Large intestine (tissue), 3 donors: ENCODE data around the gene NFATC4. TPM values are rescaled to one million over a fixed set of nuclear protein-coding genes. Genes with fewer than 3 reads are reported as not detected.

Experiments
- DNase-seq, 2 donors: peaks; one replicate each; pipeline versions ENCODE4 v3.0.0 to v3.0.0-alpha.2; 2013
- H3K27ac ChIP-seq: one replicate; pipeline ENCODE4 v1.5.1; 2013; ENCODE audit warnings: low read length
- H3K27me3 ChIP-seq: 2 replicates; pipeline ENCODE4 v1.6.1; 2013; ENCODE audit warnings: low read length; ENCODE audit not compliant: control insufficient read depth, insufficient read depth
- H3K36me3 ChIP-seq: 2 replicates; pipeline ENCODE4 v1.6.1; 2013; ENCODE audit warnings: low read length; ENCODE audit not compliant: control insufficient read depth, insufficient read depth
- H3K4me1 ChIP-seq: one replicate; pipeline ENCODE4 v1.6.1; 2013; ENCODE audit warnings: low read length; ENCODE audit not compliant: control insufficient read depth, insufficient read depth
- H3K4me3 ChIP-seq: one replicate; pipeline ENCODE4 v1.5.1; 2013; ENCODE audit warnings: low read length
- H3K9me3 ChIP-seq: one replicate; pipeline ENCODE4 v1.6.1; 2013; ENCODE audit warnings: mild to moderate bottlenecking, low read depth, low read length, moderate library complexity; ENCODE audit not compliant: control insufficient read depth
- WGBS: methylation state at CpG from one replicate; pipeline ENCODE4 v1.1.5; 2013; ENCODE audit warnings: low lambda C conversion rate; ENCODE audit not compliant: insufficient coverage; 5-methylcytosine and 5-hydroxymethylcytosine counted together
- polyA plus RNA-seq: library from polyadenylated mRNA; unstranded; fragments of 120-200 nt; gene quantifications from one replicate; pipeline ENCODE4 v1.2.1, GENCODE V29; 2013

The NFATC4 gene
- polyA plus RNA-seq, 1 donor, result 40.9 TPM

DNA sequence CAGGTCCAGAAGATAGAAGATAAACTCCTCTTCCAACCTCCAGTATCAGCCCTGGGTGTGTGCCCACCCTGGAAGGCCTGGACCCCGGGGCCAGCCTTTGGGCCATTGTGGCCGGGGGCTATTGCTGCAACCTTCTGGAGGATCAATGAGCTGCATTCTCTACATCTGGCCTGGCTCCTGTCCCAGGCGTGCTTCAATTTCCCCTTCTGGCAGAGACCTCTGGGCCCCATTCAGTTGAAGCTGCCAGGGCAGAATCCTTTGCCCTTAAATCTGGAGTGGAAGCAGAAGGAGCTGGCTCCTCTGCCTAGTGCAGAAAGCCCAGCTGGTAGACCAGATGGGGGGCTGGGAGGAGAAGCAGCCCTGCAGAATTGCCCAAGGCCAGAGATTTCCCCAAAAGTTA, 40.8 kb downstream of the NFATC4 start:
- Histone ChIP-seq H3K9me3 (no peaks in the 10 kb centered on the region), H3K4me1 (no peaks in the 10 kb centered on the region), H3K27ac (no peak overlapping the region), H3K27me3 (no peaks in the 10 kb centered on the region), H3K4me3 (no peak overlapping the region), H3K36me3 (peaks cover 87% of the 10 kb centered on the region)
- no peak for DNase-seq
- WGBS, result no CpG with 5 or more reads among the region's 3 CpGs

DNA sequence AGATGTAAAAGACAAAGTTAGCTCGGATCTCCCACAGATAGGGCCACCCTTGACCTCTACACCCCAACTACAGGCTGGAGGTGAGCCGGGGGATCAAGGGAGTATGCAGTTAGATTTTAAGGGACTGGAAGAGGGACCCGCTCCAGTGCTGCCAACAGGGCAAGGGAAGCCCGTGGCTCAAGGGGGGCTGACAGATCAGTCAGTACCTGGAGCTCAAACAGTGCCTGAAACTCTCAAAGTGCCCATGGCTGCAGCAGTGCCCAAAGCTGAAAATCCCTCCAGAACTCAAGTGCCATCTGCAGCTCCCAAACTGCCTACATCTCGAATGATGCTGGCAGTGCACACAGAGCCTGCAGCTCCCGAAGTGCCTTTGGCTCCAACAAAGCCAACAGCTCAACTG, 41.2 kb downstream of the NFATC4 start:
- no peak overlapping the region for H3K27ac ChIP-seq
- WGBS, result no CpG with 5 or more reads among the region's 6 CpGs
- no peak overlapping the region for H3K4me3 ChIP-seq
- DNase-seq, result no peak
- no peaks in the 10 kb centered on the region for H3K9me3 ChIP-seq
- H3K27me3 ChIP-seq, result no peaks in the 10 kb centered on the region
- H3K36me3 ChIP-seq, result peaks cover 91% of the 10 kb centered on the region
- H3K4me1 ChIP-seq, result no peaks in the 10 kb centered on the region

DNA sequence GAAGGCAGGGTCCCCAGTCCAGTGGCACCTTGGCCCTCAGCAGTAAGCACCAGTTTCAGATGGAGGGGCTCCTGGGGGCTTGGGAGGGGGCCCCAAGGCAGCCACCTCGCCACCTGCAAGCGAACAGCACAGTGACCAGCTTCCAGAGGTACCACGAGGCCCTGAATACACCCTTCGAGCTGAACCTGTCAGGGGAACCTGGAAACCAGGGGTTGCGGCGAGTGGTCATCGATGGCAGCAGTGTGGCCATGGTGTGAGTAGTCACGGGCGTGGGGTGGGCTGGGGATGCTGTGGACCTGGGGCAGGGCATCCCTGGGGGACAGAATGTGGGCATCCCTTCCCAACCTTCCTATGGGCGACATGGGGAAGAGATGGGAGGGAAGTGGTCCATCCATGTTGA, 42.0 kb downstream of the NFATC4 start:
- Histone ChIP-seq H3K36me3 (peaks cover 93% of the 10 kb centered on the region), H3K27ac (no peak overlapping the region), H3K27me3 (no peaks in the 10 kb centered on the region), H3K4me3 (no peak overlapping the region), H3K4me1 (no peaks in the 10 kb centered on the region), H3K9me3 (no peaks in the 10 kb centered on the region)
- WGBS, result no CpG with 5 or more reads among the region's 10 CpGs
- DNase-seq, result no peak

DNA sequence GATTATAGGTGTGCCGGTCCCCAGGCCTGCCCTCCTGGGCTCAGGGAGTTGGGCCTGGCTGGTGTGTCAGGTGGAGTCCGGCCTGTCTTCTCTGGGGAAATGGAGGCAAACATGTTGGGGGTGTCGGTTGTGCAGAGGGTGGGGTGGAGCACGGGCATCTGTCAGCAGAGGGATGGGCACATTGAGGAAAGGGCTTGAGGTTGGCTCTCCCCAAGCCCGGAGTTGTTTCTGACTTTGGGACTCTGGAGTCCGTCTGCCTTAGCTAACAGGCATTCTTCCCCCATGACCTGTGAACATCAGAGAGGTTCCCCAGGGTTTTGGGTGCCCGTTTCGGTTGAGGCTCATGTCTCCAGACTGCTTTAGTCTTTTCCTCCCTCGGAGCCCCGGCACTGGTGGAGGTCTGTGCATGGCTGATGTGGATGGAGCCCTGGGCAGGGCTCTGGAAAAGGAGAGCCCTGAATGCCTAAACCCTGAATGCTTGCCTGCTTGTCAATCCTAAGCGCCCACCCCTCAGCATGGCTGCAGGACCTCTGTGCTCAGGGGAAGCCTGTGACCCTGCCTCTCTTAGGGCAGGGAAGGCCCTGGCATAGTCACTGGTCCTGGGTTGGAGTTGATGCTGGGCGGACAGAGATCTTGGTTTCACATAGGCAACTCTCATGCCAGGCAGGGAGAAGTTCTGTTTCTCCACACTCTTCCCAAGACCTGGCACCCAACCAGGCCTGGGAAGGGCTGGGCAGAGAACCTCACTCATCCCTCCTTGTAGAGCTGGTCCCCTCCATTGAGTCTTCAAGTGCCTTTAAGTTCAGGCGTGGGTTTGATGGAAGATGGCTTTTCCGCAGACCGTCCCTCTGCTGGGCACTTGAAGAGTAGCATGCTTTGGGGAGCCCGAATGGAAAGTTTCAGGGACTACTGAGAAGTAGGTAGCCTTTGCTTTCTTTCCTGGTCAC, 43.7 kb downstream of the NFATC4 start:
- DNase-seq, result peak in 1 of 2 donors; percentile 32
- no peak overlapping the region for H3K4me3 ChIP-seq
- no CpG with 5 or more reads among the region's 16 CpGs for WGBS
- H3K27ac ChIP-seq, result no peak overlapping the region
- no peaks in the 10 kb centered on the region for H3K9me3 ChIP-seq
- no peaks in the 10 kb centered on the region for H3K4me1 ChIP-seq
- H3K36me3 ChIP-seq, result peaks cover 86% of the 10 kb centered on the region
- H3K27me3 ChIP-seq, result no peaks in the 10 kb centered on the region

DNA sequence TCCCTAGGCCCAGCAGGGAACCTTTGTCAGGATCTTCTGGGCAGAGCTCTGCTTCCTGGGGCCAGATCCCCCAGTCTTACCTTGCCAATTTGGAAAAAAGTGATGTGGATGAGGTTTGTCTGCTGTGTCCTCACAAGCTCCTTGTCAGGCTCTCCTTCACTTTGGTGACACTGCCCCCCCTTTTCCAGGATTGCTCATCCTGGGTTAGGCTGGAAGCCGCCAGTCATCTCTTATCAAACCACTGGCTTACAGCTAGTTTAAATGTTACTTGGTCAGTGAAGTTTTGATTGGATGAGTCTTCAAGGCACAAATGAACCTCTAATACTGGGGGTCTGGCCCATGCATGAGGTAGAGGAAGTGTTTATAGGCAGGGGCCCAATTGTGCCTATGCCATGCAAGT, 46.1 kb downstream of the NFATC4 start:
- Histone ChIP-seq H3K27me3 (no peaks in the 10 kb centered on the region), H3K36me3 (peaks cover 63% of the 10 kb centered on the region), H3K4me1 (no peaks in the 10 kb centered on the region), H3K9me3 (no peaks in the 10 kb centered on the region), H3K4me3 (no peak overlapping the region), H3K27ac (no peak overlapping the region)
- DNase-seq, result no peak
- WGBS, result no CpG with 5 or more reads among the region's 1 CpG

DNA sequence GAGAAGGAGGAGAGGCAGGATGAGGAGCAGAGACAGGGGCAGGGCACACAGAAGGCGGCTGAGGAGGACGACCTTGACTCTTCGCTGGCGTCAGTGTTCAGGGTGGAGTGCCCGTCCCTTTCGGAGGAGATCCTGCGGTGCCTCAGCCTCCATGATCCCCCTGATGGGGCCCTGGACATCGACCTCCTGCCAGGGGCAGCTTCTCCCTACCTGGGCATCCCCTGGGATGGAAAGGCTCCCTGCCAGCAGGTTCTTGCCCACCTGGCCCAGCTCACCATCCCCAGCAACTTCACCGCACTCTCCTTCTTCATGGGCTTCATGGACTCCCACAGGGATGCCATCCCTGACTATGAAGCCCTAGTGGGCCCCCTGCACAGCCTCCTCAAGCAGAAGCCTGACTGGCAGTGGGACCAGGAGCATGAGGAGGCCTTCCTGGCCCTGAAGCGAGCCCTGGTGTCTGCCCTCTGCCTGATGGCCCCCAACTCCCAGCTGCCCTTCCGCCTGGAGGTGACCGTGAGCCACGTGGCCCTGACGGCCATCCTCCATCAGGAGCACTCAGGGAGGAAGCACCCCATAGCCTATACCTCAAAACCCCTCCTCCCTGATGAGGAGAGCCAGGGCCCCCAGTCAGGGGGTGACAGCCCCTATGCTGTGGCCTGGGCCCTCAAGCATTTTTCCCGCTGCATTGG, 46.9 kb downstream of the NFATC4 start:
- H3K4me3 ChIP-seq, result no peak overlapping the region
- no peaks in the 10 kb centered on the region for H3K4me1 ChIP-seq
- no CpG with 5 or more reads among the region's 15 CpGs for WGBS
- H3K27me3 ChIP-seq, result no peaks in the 10 kb centered on the region
- no peak overlapping the region for H3K27ac ChIP-seq
- DNase-seq, result no peak
- no peaks in the 10 kb centered on the region for H3K9me3 ChIP-seq
- H3K36me3 ChIP-seq, result peaks cover 55% of the 10 kb centered on the region

DNA sequence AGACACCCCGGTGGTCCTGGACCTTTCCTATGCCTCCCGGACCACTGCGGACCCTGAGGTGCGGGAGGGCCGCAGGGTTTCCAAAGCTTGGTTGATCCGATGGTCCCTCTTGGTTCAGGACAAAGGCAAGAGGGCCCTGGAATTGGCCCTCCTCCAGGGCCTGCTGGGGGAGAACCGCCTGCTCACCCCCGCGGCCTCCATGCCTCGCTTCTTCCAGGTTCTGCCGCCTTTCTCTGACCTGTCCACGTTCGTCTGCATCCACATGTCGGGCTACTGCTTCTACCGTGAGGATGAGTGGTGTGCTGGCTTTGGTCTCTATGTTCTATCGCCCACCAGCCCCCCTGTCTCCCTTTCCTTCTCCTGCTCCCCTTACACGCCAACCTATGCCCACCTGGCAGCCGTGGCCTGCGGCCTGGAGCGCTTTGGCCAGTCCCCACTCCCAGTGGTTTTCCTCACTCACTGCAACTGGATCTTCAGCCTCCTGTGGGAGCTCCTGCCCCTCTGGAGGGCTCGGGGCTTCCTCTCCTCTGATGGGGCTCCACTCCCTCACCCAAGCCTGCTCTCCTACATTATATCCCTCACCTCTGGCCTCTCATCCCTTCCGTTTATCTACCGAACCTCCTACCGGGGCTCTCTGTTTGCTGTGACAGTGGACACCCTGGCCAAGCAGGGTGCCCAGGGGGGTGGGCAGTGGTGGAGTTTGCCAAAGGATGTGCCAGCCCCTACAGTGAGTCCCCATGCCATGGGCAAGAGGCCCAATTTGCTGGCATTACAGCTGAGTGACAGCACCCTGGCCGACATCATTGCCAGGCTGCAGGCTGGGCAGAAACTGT, 47.7 kb downstream of the NFATC4 start:
- peaks cover 48% of the 10 kb centered on the region for H3K36me3 ChIP-seq

DNA sequence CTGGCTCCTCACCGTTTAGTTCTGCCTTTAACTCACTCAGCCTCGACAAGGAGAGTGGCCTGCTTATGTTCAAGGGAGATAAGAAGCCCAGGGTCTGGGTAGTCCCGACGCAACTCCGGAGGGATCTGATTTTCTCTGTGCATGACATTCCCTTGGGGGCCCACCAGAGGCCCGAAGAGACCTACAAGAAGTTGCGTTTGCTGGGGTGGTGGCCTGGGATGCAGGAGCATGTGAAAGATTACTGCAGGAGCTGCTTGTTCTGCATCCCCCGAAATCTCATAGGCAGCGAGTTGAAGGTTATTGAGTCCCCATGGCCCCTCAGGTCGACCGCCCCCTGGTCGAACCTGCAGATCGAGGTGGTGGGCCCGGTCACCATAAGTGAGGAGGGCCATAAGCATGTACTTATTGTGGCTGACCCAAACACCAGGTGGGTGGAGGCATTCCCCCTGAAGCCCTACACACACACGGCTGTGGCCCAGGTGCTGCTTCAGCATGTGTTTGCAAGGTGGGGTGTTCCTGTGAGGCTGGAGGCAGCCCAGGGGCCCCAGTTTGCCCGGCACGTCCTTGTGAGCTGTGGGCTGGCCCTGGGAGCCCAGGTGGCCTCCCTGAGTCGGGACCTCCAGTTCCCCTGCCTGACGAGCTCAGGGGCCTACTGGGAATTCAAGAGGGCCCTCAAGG, 48.4 kb downstream of the NFATC4 start:
- Histone ChIP-seq H3K27me3 (no peaks in the 10 kb centered on the region), H3K4me3 (no peak overlapping the region), H3K9me3 (no peaks in the 10 kb centered on the region), H3K27ac (no peak overlapping the region), H3K4me1 (no peaks in the 10 kb centered on the region), H3K36me3 (peaks cover 41% of the 10 kb centered on the region)
- no peak for DNase-seq
- WGBS, result no CpG with 5 or more reads among the region's 19 CpGs

More for the DNA sequence above, 47.7 kb downstream of the NFATC4 start:
- Histone ChIP-seq H3K4me3 (no peak overlapping the region), H3K27me3 (no peaks in the 10 kb centered on the region), H3K4me1 (no peaks in the 10 kb centered on the region), H3K9me3 (no peaks in the 10 kb centered on the region), H3K27ac (no peak overlapping the region)
- DNase-seq, result no peak
- 100% methylated on average over 1 of the region's 25 CpGs for WGBS

DNA sequence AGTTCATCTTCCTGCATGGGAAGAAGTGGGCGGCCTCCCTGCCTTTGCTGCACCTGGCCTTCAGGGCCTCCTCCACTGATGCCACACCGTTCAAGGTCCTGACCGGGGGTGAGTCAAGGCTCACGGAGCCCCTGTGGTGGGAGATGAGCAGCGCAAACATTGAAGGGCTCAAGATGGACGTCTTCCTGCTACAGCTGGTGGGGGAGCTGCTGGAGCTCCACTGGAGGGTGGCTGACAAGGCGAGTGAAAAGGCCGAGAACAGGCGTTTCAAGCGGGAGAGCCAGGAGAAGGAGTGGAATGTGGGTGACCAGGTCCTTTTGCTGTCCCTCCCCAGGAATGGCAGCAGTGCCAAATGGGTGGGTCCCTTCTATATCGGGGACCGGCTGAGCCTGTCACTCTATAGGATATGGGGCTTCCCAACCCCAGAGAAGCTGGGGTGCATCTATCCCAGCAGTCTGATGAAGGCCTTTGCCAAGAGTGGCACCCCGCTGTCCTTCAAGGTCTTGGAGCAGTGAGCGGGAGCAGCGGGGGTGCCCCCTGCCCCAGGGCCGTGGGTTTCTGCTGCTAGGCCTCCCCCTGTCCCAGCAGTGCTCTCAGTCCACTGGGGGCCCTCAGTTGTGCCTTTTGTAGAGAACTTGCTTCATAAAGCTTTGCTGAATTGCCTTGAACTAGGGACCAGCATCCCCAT, 49.1 kb downstream of the NFATC4 start:
- no peak overlapping the region for H3K4me3 ChIP-seq
- no peak for DNase-seq
- no peaks in the 10 kb centered on the region for H3K4me1 ChIP-seq
- H3K27me3 ChIP-seq, result no peaks in the 10 kb centered on the region
- no CpG with 5 or more reads among the region's 16 CpGs for WGBS
- H3K36me3 ChIP-seq, result peaks cover 36% of the 10 kb centered on the region
- H3K9me3 ChIP-seq, result no peaks in the 10 kb centered on the region
- no peak overlapping the region for H3K27ac ChIP-seq
